GM19452 (cell line): ENCODE data around the gene RPL18A.

ENCODE experiments used
- ATAC-seq: cut with Tn5 transposase; IDR thresholded peaks from one replicate; pipeline ENCODE4 v1.9.1; 2021; ENCODE audit not compliant: unreplicated experiment

Gene RPL18A

DNA sequence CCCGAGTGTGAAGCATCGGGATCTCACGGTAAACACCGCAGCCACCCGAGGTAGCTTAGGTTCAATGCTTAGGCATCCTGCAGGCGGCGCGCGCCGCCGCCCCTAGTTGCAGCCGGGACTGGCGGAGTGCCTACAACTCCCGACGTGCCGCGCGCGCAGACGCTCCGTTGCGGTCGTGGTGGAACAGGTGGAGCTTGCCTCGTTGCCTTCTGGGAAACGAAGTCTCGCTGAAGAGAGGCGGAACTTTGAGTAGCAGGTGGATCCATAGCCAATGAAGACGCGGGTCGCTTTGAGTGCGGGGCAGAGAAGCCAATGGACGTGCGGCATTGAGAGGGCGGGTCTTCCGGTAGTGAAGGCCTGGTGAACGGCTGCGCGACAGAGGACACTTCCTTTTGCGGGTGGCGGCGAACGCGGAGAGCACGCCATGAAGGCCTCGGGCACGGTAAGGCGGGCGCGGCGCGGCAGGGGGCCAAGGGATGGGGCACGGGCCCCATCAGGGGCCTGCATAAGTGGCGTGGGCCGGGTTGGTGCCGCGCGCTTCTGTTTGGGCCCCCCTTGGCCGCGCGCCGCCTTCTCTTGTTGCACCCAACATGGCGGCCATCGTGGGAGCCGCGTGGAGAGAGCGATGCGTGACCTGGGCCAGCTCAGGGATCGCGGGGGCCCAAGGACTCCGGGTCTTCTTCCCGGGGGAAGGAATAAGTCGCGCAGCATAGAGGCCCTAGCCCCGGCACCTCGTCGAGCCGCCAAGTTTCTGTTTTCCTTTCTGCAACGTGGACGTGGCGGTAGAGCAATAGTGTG lies at the start of gene RPL18A:
Gene RPL18A, plus strand, starts transcription at position 378 of the 798 bp plus-strand sequence. Its CDS starts 47 bp downstream, at position 425.
- peak; percentile 91 for ATAC-seq

DNA sequence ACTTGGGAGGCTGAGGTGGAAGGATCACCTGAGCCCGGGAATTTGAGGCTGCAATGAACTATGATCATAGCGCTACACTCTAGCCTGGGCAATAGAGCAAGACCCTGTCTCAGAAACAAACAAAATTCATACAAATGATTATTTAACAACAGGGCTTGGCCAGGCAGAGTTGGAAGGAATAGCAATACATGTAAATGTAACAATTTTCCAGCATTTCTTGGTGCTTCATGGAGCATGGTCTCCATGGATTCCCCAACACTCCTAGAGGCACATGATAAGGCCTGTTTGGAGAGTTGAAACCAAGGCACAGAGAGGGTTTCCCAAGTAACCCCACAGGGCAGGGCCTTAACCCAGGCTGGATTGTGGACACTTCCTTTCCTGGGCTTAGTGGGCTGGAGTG lies 48.6 kb upstream of the RPL18A start:
- ATAC-seq = no peak

DNA sequence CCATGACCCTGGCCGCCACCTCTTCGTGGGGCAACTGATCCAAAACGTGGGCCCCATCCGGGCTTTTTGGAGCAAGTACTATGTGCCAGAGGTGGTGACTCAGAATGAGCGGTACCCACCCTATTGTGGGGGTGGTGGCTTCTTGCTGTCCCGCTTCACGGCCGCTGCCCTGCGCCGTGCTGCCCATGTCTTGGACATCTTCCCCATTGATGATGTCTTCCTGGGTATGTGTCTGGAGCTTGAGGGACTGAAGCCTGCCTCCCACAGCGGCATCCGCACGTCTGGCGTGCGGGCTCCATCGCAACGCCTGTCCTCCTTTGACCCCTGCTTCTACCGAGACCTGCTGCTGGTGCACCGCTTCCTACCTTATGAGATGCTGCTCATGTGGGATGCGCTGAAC lies 48.0 kb upstream of the RPL18A start:
- ATAC-seq = no peak

DNA sequence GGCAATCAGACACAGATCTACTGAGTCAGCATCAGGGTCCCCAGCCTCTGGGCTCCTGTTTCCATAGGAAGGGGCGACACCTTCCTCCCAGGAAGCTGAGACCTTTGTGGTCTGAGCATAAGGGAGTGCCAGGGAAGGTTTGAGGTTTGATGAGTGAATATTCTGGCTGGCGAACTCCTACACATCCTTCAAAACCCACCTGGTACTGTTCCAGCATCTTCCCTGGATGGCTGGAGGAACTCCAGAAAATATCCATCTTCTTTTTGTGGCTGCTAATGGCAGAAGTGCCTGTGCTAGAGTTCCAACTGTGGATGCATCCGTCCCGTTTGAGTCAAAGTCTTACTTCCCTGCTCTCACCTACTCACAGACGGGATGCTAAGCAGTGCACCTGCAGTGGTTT lies 47.6 kb upstream of the RPL18A start:
- no peak for ATAC-seq

DNA sequence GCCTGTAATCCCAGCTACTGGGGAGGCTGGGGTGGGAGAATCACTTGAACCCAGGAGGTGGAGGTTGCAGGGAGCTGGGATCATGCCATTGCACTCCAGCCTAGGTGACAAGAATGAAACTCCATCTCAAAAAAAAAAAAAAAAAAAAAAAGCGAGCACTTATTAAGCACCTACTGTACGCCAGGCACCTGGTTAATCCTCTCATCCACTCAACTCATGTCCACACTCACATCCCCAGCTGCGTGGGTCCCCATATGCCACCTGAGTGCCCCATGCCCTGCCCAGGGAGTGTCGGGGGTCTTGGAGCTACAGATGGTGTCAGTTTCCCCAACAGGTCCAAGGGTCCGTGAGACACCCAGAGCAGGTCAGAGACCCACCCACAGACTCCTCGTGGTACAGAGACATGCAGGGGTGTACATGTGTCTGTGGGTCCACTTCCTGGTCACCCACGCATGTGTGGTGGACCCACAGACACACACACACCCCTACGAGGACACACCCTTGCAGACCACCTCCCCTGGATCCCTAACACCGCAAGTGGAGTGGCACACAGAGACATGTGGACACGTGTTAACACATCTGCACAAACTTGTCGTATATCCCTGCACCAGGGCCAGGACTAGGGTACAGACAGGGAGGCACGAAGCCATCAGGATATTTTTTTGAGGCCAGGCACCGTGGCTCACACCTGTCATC lies 41.9 kb upstream of the RPL18A start:
- no peak for ATAC-seq

DNA sequence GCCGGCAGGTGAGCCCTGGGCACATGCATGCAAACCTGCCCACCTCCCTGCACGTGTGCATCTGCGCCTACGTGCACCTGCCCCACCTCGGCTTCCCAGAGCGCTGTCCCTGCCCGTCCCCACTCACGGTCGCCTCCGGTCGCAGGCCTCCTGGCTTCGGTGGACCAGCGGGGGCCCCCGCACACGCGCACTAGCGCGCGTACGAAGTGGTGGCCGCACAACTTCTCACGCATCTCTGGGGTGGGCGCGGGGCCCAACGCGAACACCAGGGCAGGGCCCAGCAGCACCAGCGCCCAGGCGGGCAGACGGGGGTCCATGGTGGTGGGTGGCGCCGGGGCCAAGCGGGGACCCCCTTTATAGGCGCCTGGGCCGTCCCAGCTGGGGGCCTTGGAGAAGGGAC lies 38.5 kb upstream of the RPL18A start, which contains the start of gene INSL3:
Gene INSL3, minus strand, starts transcription at position 330 of the 400 bp plus-strand sequence. Its CDS starts 13 bp downstream, at position 317.
- ATAC-seq = no peak

DNA sequence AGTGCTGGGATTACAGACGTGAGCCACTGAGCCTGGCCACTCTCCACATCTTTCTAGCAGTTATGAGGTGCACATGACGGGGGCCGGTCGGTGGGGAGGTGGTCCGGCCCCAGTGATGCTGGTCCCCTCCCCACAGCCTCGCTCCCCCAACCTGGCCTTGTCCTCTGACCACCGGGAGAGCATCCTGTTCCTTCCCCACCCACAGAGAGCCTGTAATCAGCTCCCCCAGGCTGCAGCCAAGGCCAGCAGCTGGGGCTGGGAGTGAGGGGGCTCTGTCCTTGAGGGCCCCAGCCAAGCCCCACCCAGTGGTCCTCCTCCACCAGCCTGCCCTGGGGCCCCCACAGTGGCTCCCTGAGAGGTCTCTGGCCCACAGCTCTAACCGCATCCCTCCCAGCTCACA lies 35.4 kb upstream of the RPL18A start:
- no peak for ATAC-seq

DNA sequence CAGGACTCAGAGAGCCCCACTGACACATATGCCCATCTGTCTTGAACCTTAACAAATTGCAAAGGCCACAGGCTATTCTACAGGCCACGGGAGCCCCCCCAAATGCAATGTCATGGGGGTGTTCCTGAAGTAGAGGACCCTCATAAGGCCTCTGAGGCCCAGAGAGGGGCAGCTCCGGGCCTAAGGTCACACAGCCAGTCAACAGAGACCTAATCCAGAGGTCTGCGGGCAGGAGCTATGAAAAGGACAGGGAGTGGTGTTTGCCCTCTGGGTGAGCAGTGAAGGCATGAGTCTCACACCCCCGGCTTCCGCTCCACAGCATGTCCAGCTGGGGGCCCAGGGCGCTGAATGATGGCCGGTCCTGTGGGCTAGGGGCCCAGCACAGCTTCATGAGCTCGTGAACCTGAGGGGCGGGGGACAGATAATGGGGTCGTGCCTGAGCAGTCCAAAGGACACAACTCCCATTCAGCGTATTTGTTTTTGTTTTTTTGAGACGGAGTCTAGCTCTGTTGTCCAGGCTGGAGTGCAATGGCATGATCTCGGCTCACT lies 33.1 kb upstream of the RPL18A start:
- no peak for ATAC-seq

DNA sequence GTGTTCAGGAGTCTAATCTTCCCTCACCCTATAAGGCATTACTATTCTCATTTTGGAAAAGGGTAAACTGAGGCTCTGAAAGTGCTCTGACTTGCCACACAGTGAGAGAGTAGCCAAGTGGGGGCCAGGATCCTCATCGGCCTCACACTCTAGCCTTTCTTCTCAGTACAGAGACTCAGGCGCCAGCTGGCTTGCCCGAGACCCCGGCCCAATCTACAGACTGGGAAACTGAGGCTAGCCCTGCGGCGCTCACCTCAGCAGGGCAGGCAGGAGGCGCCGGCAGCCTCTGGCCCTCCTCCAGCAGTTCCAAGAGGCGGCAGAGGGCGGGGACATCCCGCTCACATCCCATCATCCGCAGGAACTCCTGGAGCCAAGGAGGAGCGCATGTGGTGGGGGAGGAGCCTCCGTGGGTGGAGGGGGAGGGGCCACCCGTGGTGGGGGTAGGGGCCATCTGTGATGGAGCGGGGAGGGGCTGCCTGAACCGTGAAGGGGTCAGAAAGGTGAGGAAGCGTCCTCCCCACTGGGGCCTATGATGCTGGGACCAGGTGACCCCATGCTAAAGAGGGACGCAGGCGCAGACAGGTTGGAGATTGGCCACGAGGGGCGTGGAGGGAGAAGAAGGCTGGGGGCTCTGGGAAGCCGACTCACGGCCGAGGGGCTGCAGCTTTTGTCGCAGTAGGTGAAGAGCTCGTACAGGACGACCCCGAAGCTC lies 29.7 kb upstream of the RPL18A start:
- ATAC-seq = no peak

DNA sequence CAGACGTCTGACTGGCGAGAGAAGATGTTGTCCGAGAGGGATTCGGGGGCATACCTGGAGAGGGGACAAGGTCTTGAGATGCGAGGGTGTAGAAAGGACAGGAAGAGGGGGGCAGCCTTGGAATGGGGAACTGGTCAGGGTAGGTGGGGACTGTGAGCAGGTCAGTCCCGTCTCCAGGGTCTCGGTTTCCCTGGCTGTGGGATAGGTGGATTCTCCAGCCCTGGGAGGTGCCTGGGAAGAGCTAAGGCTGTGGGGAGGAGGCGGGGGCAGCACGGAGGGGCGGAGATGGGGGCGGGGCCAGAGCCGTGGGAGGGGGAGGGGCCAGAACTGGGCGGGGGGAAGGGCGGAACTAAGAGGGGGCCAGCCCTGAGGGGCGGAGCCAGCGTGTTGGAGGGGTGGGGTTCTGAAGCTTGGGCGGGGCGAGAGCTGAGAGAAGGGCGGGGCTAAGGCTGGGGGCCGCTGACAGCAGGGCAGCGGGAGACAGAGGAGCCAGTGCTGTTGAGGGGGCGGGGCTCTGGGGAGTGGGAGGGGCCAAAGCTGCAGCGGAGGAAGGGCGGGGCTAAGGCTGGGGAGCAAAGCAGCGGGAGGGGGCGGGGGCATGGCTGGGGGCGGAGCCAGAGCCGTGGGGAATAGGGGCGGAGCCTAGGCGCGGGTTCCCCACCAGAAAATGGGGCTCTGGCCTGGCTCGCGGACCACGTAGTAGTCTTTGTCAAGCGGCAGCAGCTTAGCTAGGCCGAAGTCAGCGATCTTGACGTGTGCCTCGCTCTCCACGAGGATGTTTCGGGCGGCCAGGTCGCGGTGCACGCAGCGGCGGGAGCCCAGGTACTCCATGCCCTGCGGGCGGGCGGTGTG lies 28.9 kb upstream of the RPL18A start:
- ATAC-seq = no peak

DNA sequence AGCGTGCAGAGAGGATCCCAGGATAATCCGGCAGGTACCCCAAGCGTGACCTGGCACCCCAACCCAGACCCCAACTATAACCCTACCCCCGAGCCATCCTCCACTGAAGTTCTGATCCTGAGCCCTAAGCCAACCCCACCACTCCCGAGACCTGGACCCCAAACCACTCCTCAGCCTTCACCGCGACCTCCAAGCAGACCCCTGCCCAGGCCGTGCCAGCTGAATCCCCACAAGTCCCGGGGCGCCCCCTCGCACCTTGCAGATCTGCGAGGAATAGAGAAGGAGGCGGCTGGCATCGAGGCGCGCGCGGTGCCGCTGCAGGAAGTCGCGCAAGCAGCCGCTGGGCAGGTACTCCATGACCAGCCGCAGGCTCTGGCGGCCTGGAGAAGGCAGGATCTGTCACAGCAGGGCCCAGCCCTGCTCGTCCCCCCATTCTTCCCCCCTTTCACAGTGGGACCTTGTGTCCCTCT lies 28.3 kb upstream of the RPL18A start:
- no peak for ATAC-seq

DNA sequence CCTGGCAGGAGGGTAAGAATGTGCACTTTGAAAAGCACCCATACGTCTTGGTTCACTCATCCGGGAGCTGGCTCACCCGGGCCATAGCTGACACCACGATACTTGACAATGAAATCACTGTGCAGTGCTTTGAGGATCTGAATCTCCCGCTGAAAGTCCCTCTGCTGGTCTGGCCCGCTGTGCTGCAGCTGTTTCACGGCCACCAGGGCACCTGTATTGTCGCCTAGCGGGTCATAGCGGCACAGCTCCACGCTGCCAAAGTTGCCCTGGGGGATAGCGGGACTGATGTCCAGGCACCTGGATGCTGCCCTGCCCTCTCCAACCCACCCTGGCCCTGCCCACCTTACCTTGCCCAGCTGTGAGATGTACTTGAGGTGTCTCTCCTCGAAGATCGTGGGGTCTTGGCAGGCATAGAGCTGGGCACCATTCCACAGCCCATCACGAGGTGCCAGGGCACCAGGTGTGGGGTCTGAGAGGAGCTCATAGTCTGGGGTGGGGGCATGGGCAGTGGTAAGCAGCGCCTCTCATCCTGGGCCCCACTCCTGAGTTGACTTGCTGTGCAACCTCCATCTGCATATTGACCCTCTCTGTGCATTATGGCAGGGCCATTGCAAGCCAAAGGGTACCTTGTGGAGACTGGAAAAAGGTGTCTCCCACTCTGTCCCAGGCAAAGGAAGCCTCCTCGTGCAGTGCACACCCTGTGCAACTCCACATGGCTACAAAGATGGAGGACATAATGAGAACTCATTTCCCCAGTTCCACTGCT lies 27.1 kb upstream of the RPL18A start:
- ATAC-seq = no peak

DNA sequence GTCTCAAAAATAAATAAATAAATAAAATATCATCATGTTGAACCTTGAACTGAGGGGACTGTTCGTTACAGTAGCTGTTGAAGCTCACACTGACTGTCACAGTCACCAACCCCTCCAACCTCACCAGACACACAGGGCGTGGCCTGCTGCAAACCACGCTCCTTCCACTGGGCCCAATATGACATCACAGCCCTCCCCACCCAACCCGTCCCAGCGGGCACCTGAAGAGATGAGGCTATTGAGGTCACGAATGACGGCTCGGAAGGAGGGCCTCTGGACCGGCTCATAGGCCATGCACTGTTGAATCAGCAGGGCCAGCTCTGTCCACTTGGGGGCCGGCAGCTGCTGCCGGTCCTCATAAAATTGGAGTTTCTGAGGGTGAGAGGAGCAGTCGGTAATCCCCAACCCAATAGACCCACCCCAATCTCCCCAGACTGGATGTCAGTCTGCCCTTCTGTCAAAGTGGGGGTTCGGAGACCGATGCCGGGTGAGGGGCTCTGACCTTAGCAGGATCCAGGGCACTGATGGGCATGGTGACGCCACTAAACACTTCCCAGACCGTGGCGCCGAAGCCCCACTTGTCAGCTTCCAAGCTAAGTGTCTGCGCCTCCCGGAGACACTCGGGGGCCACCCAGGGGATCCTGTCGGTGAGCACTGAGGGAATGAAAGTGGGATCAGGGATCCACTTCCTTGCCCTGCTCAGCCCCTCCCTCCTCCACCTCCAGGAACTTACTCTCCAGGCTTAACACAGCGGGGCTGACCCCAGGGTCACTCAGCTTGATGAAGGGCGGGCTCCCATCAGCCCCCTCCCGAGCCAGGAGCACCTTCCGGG lies 25.1 kb upstream of the RPL18A start:
- no peak for ATAC-seq

DNA sequence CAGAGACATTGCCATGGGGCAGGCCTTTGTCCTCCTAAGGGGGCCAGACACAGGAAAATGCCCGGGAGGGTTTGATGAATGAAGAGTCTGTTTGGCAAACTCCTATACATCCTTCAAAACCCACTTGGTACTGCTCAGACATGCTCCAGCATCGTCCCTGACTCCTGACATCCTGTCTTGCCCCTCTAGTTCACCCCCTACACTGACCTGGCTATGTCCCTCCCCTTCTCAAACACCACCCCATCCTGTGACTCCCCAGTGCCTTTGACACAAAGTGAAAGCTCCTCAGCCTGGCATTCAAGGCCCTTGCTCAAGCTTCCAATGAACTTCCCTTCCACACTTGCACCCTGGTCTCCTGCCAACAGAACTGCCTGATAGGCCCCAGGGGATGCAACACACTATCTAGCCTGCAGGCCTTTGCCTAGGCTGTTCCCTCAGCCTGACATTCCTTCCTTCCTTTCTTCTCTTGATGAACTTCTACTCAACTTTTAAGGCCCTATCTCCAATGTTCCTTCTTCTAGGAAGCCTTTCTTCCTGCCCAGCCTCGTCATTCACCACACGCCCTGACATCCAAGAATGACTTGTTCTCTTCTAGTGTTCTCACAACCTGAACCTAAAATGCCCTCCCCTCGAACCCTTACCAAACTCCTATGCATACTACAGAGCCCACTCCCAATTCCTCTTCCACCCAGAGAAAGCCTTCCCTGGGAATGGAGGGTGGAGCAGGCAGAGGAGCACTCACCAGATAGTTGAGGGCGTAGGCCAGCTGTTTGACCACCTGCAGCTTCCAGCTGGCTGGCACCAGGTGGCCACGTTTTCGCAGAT lies 24.3 kb upstream of the RPL18A start:
- no peak for ATAC-seq

DNA sequence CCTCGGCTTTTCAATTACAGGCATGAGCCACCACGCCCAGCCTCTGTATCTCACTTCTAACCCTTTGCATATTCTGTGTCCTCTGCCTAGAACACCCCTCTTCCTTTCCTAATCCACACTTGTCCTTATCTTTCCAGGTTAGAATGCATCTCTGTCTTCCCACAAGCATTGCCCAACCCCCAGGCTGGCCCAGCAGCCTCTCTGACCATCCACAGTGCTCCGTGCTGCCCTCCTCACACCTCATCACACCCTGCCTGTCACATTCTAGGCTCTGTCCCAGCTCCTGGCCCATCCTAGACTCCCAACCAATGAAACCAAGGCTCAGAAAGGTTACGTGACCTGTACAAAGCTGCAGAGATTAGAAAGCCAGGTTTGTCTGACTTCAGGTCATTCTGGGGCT lies 23.2 kb upstream of the RPL18A start:
- no peak for ATAC-seq

DNA sequence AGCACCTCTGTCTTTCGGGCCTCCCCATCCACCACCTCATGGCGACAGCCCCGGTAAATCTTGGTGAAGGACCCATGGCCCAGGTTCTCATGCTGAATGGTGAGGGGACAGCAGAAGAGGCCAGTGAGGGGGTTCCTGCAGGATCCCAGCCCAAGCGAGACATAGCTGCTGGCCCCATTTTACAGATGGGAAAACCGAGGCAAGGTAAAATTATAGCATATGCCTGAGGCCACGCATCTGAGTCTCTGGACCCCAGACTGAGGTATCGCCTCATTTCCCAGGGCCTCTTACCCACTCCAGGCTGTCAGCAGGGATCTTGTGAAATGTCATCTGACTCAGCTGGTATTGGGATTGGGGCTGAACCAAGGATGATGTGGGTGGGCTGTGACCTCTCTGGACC lies 21.7 kb upstream of the RPL18A start:
- ATAC-seq = no peak

DNA sequence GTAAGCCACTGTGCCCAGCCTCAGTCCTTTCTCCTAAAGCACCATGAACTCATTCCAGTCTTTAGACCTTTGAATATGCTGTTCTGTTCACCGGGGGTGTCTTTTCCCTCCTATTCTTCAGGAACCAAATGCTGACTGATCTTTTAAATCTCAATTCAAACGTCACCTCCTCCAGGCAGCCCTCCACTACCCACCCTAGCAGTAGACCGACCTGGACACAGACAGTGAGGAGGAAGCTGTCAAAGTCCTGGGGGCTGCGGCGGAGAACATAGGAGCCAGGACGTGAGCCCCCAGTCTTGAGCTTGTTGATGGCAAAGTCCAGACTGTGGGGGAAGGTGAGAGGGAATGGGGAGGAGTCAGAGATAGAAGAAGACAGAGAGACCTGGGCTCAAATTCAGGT lies 19.7 kb upstream of the RPL18A start:
- no peak for ATAC-seq

DNA sequence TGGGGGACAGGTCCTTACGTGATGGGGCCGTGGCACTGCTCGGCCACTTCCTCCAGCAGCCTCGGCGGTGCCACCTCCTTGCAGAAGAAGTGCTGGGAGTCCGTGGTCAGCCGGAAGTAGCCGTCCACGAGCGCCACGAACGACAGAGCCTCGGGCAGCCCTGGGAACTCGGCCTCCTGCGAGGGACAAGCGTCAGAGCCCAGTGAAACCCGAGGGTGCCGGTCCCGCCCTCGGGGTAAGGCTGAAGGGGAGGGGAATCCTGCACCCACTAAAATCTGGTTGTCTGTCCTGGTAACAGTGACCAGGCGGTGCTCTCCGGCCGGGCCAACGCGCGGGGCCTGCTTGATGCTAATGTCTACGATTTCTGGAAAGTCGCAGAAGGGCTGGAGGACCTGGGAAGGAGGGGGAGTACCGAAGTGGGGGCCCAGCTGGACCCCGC lies 18.3 kb upstream of the RPL18A start:
- no peak for ATAC-seq
